Lower lobe of right lung (tissue), 2 donors: ENCODE results near the gene NISCH. TPM values are rescaled to one million over a fixed set of nuclear protein-coding genes. Genes with fewer than 3 reads are reported as not detected.
A peak's percentile ranks its signal among the peaks of the same experiment; 100 is the strongest.

Source experiments
- ATAC-seq, 2 donors: fragments of 200-7000 bp; cut with Tn5 transposase; one replicate each; pipeline ENCODE4 v1.9.1; 2020 to 2022; ENCODE audit warnings: mild to moderate bottlenecking in 2 of 2, moderate library complexity in 2 of 2
- DNase-seq: peaks from one replicate; pipeline ENCODE4 v3.0.0-alpha.2; 2020
- H3K27ac ChIP-seq: fragments of 200-600 bp; one replicate; pipeline ENCODE4 v1.8.0; 2022
- H3K27me3 ChIP-seq: fragments of 200-600 bp; one replicate; pipeline ENCODE4 v1.8.0; 2022; ENCODE audit warnings: low read depth
- H3K36me3 ChIP-seq: fragments of 200-600 bp; one replicate; pipeline ENCODE4 v1.8.0; 2022; ENCODE audit warnings: mild to moderate bottlenecking
- H3K4me1 ChIP-seq: fragments of 200-600 bp; one replicate; pipeline ENCODE4 v1.8.0; 2022
- H3K4me3 ChIP-seq: fragments of 200-600 bp; one replicate; pipeline ENCODE4 v1.8.0; 2022; ENCODE audit warnings: mild to moderate bottlenecking
- H3K9me3 ChIP-seq: fragments of 200-600 bp; one replicate; pipeline ENCODE4 v1.8.0; 2022
- CTCF ChIP-seq: fragments of 200-600 bp; IDR thresholded peaks from one replicate; pipeline ENCODE4 v1.8.0; 2022; ENCODE audit warnings: antibody characterized with exemption, mild to moderate bottlenecking
- intact Hi-C: fragments of 100-400 bp; cut with DNase I; formaldehyde crosslinking; loops from one replicate; pipeline ENCODE4 v1.11.0; 2022
- total RNA-seq: library from RNA; stranded (reverse); fragmentation: NEBNext Ultra II Directional; extraction: Animal tissue kit (Norgen Biotek cat#: 25700); gene quantifications from one replicate; pipeline ENCODE4 v1.2.1, GENCODE V29; 2021
- donor health status: DM: no; HTN: yes; CAD: no; lungs with severe emphysema.

Gene NISCH
- total RNA-seq, 1 donor from 2014 or later, result 90.2 TPM

DNA sequence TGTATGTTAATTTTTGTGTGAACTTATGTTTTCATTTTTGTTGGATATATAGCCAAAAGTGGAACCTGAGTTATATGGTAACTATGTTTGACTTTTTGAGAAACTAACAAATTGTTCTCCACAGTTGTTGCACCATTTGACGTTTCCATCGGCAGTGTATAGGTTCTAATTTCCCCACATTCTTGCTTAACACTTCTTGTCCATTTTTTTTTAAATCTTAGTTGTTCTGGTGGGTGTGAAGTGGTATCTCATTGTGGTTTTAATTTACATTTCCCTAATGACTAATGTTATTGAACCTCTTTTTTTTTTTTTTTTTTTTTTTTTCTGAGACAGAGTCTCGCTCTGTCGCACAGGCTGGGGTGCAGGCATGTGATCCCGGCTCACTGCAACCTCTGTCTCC, 8.0 kb downstream of the NISCH start:
- Histone ChIP-seq H3K27ac (no peak overlapping the region), H3K4me1 (peaks cover 5% of the 10 kb centered on the region), H3K27me3 (no peaks in the 10 kb centered on the region), H3K9me3 (no peaks in the 10 kb centered on the region), H3K36me3 (peaks cover 80% of the 10 kb centered on the region), H3K4me3 (no peak overlapping the region)
- intact Hi-C loops, result no loop called here
- TF ChIP-seq CTCF, result no peak
- ATAC-seq (no peak), DNase-seq (no peak)

GRCh38 chr3:52468336-52468735, 12.9 kb downstream of the NISCH start:
- H3K27ac ChIP-seq, result peak overlapping the region; percentile 11
- peaks cover 39% of the 10 kb centered on the region for H3K4me1 ChIP-seq
- ATAC-seq, result no peak
- DNase-seq, result no peak
- peaks cover 67% of the 10 kb centered on the region for H3K36me3 ChIP-seq
- H3K4me3 ChIP-seq, result no peak overlapping the region
- no peak for TF ChIP-seq CTCF
- intact Hi-C loops, result no loop called here
- H3K27me3 ChIP-seq, result no peaks in the 10 kb centered on the region
- no peaks in the 10 kb centered on the region for H3K9me3 ChIP-seq

GRCh38 chr3:52469001-52469400, 13.6 kb downstream of the NISCH start:
- H3K4me3 ChIP-seq, result no peak overlapping the region
- no peaks in the 10 kb centered on the region for H3K9me3 ChIP-seq
- H3K27ac ChIP-seq, result no peak overlapping the region
- DNase-seq (no peak), ATAC-seq (no peak)
- TF ChIP-seq CTCF, result no peak
- intact Hi-C loops, result no loop called here
- no peaks in the 10 kb centered on the region for H3K27me3 ChIP-seq
- H3K36me3 ChIP-seq, result peaks cover 70% of the 10 kb centered on the region
- H3K4me1 ChIP-seq, result peaks cover 39% of the 10 kb centered on the region

DNA sequence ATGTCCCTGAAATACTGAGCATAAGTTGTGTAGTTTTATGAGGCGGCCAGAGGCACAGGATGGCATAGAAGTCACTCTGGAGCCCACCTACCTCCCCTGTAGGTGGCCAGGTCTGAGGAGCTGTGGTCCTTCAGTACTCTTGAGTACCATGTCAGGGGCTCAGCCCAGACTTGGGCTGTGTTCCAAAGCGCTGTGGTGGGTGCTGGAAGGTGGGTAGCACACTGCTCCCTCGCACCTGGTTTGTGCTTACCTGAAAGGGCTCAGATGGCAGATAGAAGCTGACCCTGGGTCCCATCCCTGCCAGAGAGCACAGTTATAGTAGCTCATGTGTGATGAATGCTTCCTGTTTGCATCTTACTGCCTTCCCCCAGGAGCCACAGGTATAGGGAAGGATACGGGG, 15.5 kb downstream of the NISCH start:
- intact Hi-C loops, result no loop called here

GRCh38 chr3:52471371-52472238, 16.2 kb downstream of the NISCH start:
- Histone ChIP-seq H3K4me1 (peaks cover 55% of the 10 kb centered on the region), H3K9me3 (no peaks in the 10 kb centered on the region), H3K36me3 (peaks cover 74% of the 10 kb centered on the region), H3K4me3 (no peak overlapping the region), H3K27ac (no peak overlapping the region), H3K27me3 (no peaks in the 10 kb centered on the region)
- DNase-seq, result peak; percentile 82
- peak; percentile 84 to 87 for ATAC-seq
- intact Hi-C loops, result no loop called here
- TF ChIP-seq CTCF, result peak; percentile 83

More for the DNA sequence above, 15.5 kb downstream of the NISCH start:
- no peak overlapping the region for H3K4me3 ChIP-seq
- peak overlapping the region; percentile 21 for H3K27ac ChIP-seq
- DNase-seq, result no peak
- H3K4me1 ChIP-seq, result peaks cover 48% of the 10 kb centered on the region
- H3K27me3 ChIP-seq, result no peaks in the 10 kb centered on the region
- TF ChIP-seq CTCF, result no peak
- H3K9me3 ChIP-seq, result no peaks in the 10 kb centered on the region
- peaks cover 70% of the 10 kb centered on the region for H3K36me3 ChIP-seq
- ATAC-seq, result no peak
